MCF 10A (cell line): ENCODE measurements around the gene FAM171A1. TPM values are rescaled to one million over a fixed set of nuclear protein-coding genes. Genes with fewer than 3 reads are reported as not detected.

ENCODE experiments used
- BruUV-seq: library from RNA; stranded (reverse); fragments of 400-500 nt; replicated peaks from 2 replicates; lab custom pipeline; 2021; lab: Mats Ljungman, UMichigan
- CTCF ChIA-PET: fragments of 300-600 bp; sonication (Branson Sonifier 250); formaldehyde crosslinking; extraction: SDS; loops from one replicate; lab custom pipeline; 2021; ENCODE audit warnings: antibody characterized with exemption, inconsistent platforms; lab: Yijun Ruan, JAX
- POLR2A ChIA-PET: fragments of 300-600, 350-650 bp; sonication (Branson Sonifier 250); formaldehyde crosslinking; extraction: SDS; loops from one replicate; lab custom pipeline; 2020; ENCODE audit warnings: antibody characterized with exemption, inconsistent platforms; lab: Yijun Ruan, JAX
- DNase-seq: peaks from one replicate; pipeline ENCODE4 v3.0.0-alpha.2; 2018; ENCODE audit not compliant: unreplicated experiment
- H3K27ac Mint-ChIP-seq: one replicate; pipeline ENCODE4 v1.8.0; 2022; ENCODE audit warnings: mild to moderate bottlenecking, low read depth, mixed read lengths; ENCODE audit not compliant: unreplicated experiment
- H3K27me3 Mint-ChIP-seq: one replicate; pipeline ENCODE4 v1.8.0; 2022; ENCODE audit warnings: mixed read lengths; ENCODE audit not compliant: insufficient read depth, unreplicated experiment
- H3K36me3 Mint-ChIP-seq: one replicate; pipeline ENCODE4 v1.8.0; 2022; ENCODE audit warnings: mild to moderate bottlenecking, moderate library complexity, mixed read lengths; ENCODE audit not compliant: insufficient read depth, unreplicated experiment
- H3K4me1 Mint-ChIP-seq: one replicate; pipeline ENCODE4 v1.8.0; 2022; ENCODE audit warnings: mixed read lengths; ENCODE audit not compliant: insufficient read depth, unreplicated experiment
- H3K4me3 Mint-ChIP-seq: one replicate; pipeline ENCODE4 v1.8.0; 2022; ENCODE audit warnings: mild to moderate bottlenecking, moderate library complexity, mixed read lengths; ENCODE audit not compliant: unreplicated experiment
- H3K9me3 Mint-ChIP-seq: one replicate; pipeline ENCODE4 v1.8.0; 2022; ENCODE audit warnings: mixed read lengths; ENCODE audit not compliant: unreplicated experiment
- intact Hi-C: fragments of 100-400 bp; cut with micrococcal nuclease; formaldehyde crosslinking; loops from 2 replicates; pipeline ENCODE4 v1.14.1; 2022
- total RNA-seq: library from RNA; stranded (reverse); gene quantifications from 2 replicates; pipeline ENCODE4 v1.2.3, GENCODE V29; 2022
- TF ChIP-seq, protein P1 (sequence below): fragments of 200-600 bp; IDR thresholded peaks from one replicate; pipeline ENCODE4 v1.8.0; 2022; ENCODE audit warnings: antibody characterized with exemption, mild to moderate bottlenecking; ENCODE audit not compliant: unreplicated experiment

Gene FAM171A1
- total RNA-seq, 1 experiment from 2014 or later = 9.3 TPM

DNA sequence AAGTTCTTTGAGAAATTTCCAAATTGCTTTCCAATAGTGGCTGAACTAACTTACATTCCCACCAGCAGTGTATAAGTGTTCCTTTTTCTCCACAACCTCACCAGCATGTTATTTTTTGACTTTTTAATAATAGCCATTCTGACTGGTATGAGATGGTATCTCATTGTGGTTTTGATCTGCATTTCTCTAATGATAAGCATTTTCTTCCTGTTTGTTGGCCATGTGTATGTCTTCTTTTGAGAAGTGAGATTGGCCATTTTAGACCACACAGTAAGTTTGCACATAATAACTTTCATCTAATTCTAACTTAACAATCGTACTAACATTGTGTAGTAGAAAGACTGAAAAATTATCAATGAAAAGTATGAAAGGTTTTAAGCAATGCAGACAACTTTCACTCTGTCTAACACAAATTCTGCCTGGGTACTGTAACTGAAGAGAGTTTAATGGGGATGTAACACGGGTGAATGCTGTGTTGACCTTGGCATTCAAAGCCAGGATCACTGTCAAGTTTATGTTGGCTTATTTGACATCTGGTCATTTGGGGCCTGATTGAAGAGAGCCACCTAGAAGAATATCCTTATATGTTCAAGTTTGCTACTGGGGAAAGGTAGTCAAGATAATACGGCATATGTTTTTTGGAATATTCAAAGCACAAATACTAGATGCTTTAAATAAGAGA, 50.4 kb downstream of the FAM171A1 start:
- Mint-ChIP-seq H3K9me3 (no peaks in the 10 kb centered on the region), H3K27ac (no peak overlapping the region), H3K4me1 (peaks cover 3% of the 10 kb centered on the region), H3K36me3 (no peaks in the 10 kb centered on the region), H3K27me3 (no peaks in the 10 kb centered on the region), H3K4me3 (no peak overlapping the region)
- no TSS peak for BruUV-seq
- ChIA-PET CTCF (no interaction called here), POLR2A (no interaction called here)
- intact Hi-C loops = no loop called here
- TF ChIP-seq, protein P1, sequence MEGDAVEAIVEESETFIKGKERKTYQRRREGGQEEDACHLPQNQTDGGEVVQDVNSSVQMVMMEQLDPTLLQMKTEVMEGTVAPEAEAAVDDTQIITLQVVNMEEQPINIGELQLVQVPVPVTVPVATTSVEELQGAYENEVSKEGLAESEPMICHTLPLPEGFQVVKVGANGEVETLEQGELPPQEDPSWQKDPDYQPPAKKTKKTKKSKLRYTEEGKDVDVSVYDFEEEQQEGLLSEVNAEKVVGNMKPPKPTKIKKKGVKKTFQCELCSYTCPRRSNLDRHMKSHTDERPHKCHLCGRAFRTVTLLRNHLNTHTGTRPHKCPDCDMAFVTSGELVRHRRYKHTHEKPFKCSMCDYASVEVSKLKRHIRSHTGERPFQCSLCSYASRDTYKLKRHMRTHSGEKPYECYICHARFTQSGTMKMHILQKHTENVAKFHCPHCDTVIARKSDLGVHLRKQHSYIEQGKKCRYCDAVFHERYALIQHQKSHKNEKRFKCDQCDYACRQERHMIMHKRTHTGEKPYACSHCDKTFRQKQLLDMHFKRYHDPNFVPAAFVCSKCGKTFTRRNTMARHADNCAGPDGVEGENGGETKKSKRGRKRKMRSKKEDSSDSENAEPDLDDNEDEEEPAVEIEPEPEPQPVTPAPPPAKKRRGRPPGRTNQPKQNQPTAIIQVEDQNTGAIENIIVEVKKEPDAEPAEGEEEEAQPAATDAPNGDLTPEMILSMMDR = no peak
- DNase-seq = no peak

DNA sequence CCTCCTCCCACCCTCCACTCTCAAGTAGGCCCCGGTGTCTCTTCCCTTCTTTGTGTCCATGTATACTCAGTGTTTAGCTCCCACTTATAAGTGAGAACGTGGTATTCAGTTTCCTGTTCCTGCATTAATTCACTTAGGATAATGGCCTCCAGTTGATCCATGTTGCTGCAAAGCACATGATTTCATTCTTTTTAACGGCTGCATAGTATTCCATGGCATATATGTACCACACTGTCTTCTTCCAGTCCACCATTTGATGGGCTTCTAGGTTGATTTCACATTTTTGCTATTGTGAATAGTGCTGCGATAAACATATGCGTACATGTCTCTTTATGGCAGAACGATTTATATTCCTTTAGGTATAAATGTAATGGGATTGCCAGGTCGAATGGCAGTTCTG, 51.0 kb downstream of the FAM171A1 start:
- no peak overlapping the region for H3K27ac Mint-ChIP-seq
- no peaks in the 10 kb centered on the region for H3K36me3 Mint-ChIP-seq
- DNase-seq = no peak
- intact Hi-C loops = no loop called here
- TF ChIP-seq, protein P1 = no peak
- ChIA-PET CTCF (interaction anchor here (0.6 kb wide), 1 partner anchor 93 kb away, joined by 4 read pairs; no protein-coding TSS in a partner anchor), POLR2A (no interaction called here)
- no peak overlapping the region for H3K4me3 Mint-ChIP-seq
- H3K9me3 Mint-ChIP-seq = no peaks in the 10 kb centered on the region
- H3K4me1 Mint-ChIP-seq = no peaks in the 10 kb centered on the region
- no TSS peak for BruUV-seq
- no peaks in the 10 kb centered on the region for H3K27me3 Mint-ChIP-seq

DNA sequence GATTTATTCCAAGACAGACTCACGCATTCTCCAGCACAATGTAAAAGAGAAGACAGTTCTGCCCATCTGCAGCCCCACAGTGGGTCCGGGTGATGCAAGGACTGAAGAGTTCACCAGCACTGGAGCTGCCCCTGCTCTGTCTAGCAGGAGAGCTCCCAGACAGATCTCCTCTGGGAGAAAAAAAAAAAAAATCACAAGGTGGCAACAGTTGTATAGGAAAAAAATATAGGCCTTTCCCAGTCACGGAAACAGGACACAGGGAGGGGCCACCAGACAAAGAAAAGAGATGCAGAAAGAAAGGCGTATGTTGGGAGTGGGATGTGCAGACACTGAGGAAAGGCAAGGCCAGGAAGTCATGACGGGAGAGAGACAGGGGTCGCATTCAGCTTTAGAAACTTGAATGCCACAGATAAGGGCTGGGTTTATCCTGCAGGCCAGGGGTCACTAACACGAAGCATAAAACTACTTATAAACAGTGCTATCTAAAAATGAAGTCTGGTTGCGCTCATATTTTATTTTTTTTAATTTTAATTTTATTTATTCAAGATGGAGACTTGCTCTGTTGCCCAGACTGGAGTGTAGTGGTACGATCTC, 54.1 kb downstream of the FAM171A1 start:
- Mint-ChIP-seq H3K4me1 (no peaks in the 10 kb centered on the region), H3K9me3 (no peaks in the 10 kb centered on the region), H3K36me3 (no peaks in the 10 kb centered on the region), H3K4me3 (no peak overlapping the region), H3K27ac (no peak overlapping the region), H3K27me3 (no peaks in the 10 kb centered on the region)
- POLR2A ChIA-PET = no interaction called here
- no TSS peak for BruUV-seq
- DNase-seq = no peak
- CTCF ChIA-PET = no interaction called here
- TF ChIP-seq, protein P1 = no peak
- intact Hi-C loops = no loop called here

DNA sequence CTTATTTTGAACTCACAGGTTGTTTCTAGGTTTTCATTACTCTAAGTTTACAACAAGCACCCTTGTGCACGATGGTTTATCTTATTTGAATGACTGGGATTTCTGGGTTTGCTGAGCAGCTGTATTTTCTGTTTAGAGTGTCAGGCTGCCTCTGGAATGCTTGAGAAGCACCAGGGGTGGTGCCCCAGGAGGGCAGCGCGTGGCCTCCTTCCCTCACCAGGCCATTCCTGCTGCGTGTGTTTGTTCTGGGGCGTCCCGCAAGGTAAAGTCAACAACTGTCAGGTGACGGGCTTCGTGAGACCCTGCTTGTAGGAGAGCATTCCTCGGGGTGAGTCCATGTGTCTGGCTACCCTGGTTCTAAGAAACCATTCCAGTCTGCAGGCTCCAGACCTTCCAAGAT, 54.9 kb downstream of the FAM171A1 start:
- no peak for DNase-seq
- TF ChIP-seq, protein P1 = no peak
- no peak overlapping the region for H3K27ac Mint-ChIP-seq
- CTCF ChIA-PET = no interaction called here
- no TSS peak for BruUV-seq
- no peak overlapping the region for H3K4me3 Mint-ChIP-seq
- intact Hi-C loops = no loop called here
- no peaks in the 10 kb centered on the region for H3K4me1 Mint-ChIP-seq
- H3K9me3 Mint-ChIP-seq = no peaks in the 10 kb centered on the region
- H3K36me3 Mint-ChIP-seq = no peaks in the 10 kb centered on the region
- no peaks in the 10 kb centered on the region for H3K27me3 Mint-ChIP-seq
- POLR2A ChIA-PET = no interaction called here
